HEK293T (cell line): Measurements from ENCODE around the gene FAM53B.

Experiments
- CTBP1 ChIP-seq: fragments of 450-650 bp; IDR thresholded peaks from 2 replicates; pipeline ENCODE4 v1.6.1; 2016; ENCODE audit warnings: borderline replicate concordance
- FOXM1 ChIP-seq: fragments of 450-650 bp; IDR thresholded peaks from 2 replicates; pipeline ENCODE4 v1.6.1; 2017; ENCODE audit warnings: mild to moderate bottlenecking, borderline replicate concordance
- L3MBTL2 ChIP-seq: fragments of 450-650 bp; conservative IDR thresholded peaks from 2 replicates; pipeline ENCODE4 v1.6.1; 2016; ENCODE audit warnings: mild to moderate bottlenecking
- NFRKB ChIP-seq: fragments of 450-650 bp; IDR thresholded peaks from 2 replicates; pipeline ENCODE4 v1.6.1; 2016; ENCODE audit warnings: mild to moderate bottlenecking, moderate library complexity
- SUZ12 ChIP-seq: fragments of 450-650 bp; IDR thresholded peaks from 2 replicates; pipeline ENCODE4 v1.6.1; 2016; ENCODE audit warnings: mild to moderate bottlenecking

- TF ChIP-seq FOXM1: no peak
- TF ChIP-seq NFRKB: no peak
- TF ChIP-seq CTBP1: no peak
- TF ChIP-seq L3MBTL2: no peak
- TF ChIP-seq SUZ12: no peak
These were observed 119.7 kb downstream of the FAM53B start for GRCh38 chr10:124624466-124624865.
